Measurements from ENCODE around the gene PPP1R1B.

The PPP1R1B gene

DNA sequence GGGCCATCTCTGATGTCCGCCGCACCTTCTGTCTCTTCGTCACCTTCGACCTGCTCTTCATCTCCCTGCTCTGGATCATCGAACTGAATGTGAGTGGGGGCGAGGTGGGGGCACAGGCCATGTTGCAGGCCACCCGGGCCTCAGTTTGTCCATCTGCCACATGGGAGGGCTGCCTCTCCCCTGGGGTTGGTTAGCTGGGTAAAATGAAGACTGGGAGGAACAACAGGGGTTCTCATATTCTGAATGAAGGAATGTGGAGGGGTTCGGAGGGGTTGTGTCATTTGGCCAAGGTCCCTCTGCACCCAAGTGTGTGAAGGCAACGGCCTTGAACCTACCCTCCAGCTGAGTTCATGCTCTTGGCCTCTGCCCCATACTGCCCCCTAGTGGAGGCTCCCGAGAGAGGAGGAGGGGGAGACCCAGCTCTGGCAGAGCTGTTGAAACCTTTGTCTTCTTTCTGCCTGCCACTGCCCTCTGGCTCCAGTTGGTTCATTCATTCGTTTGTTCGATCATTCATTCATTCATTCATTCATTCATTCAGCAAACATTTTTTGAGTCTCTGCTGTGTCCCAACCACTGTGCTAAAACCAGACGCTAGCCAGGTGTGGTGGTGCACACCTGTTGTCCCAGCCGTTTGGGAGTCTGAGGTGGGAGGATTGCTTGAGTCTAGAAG is 27.0 kb downstream of the PPP1R1B start:
- H2BK15ac ChIP-seq (replicated peaks; ENCODE audit: low read depth), result no peak overlapping the region
- H3K4me3 ChIP-seq (ENCODE audit: low read length), result no peak overlapping the region
- H3K4me1 ChIP-seq (ENCODE audit: control insufficient read depth, low read depth, low read length), result peaks cover 10% of the 10 kb centered on the region
- H3K23ac ChIP-seq (ENCODE audit: low read length), result no peak overlapping the region
- H2BK5ac ChIP-seq (ENCODE audit: low read length), result no peak overlapping the region
- H3K4ac ChIP-seq (ENCODE audit: low read depth, low read length), result no peak overlapping the region
- no CpG with 5 or more reads among the region's 14 CpGs for WGBS (ENCODE audit: extremely low coverage, insufficient coverage, low lambda C conversion rate)
- no peak overlapping the region for H4K5ac ChIP-seq (ENCODE audit: low read length)
- H3K27me3 ChIP-seq (ENCODE audit: insufficient read depth, low read length, poor library complexity), result no peaks in the 10 kb centered on the region
- H4K8ac ChIP-seq (ENCODE audit: low read depth, low read length), result no peak overlapping the region
- no peak overlapping the region for H2BK120ac ChIP-seq (ENCODE audit: low read depth, low read length)
- no peak overlapping the region for H3K27ac ChIP-seq (ENCODE audit: low read depth, low read length)
- H2AK5ac ChIP-seq (ENCODE audit: low read length), result peak overlapping the region; percentile 22
- H3K36me3 ChIP-seq (ENCODE audit: control insufficient read depth, insufficient read depth, low read length), result no peaks in the 10 kb centered on the region
- no peaks in the 10 kb centered on the region for H3K79me2 ChIP-seq (ENCODE audit: control insufficient read depth, insufficient read depth, low read length)
- H3K56ac ChIP-seq (ENCODE audit: low read length), result peak overlapping the region; percentile 65
- H3K18ac ChIP-seq (ENCODE audit: low read length), result no peak overlapping the region
- no peak overlapping the region for H3K4me2 ChIP-seq (ENCODE audit: low read length)
- DNase-seq, result peak; percentile 84
- H3K9ac ChIP-seq (ENCODE audit: low read length), result no peak overlapping the region
- peaks cover 1% of the 10 kb centered on the region for H3K79me1 ChIP-seq (ENCODE audit: low read length)

DNA sequence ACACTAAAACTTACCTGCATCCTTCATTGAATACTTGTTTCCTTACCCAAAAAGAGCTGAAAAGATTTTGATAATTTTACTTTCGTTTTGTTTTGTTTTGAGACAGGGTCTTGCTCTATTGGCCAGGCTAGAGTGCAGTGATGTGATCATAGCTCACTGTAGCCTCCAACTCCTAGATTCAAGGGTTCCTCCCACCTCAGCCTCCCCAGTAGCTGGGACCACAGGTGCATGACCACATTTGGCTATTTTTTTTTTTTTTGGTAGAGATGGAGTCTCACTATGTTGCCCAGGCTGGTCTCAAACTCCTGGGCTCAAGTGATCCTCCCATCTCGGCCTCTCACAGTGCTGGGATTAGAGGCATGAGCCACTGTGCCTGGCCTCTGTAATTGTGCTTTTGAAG is 28.4 kb downstream of the PPP1R1B start:
- no CpG with 5 or more reads among the region's 2 CpGs for WGBS (ENCODE audit: extremely low coverage, insufficient coverage, low lambda C conversion rate)
- no peak overlapping the region for H3K27ac ChIP-seq (ENCODE audit: low read depth, low read length)

DNA sequence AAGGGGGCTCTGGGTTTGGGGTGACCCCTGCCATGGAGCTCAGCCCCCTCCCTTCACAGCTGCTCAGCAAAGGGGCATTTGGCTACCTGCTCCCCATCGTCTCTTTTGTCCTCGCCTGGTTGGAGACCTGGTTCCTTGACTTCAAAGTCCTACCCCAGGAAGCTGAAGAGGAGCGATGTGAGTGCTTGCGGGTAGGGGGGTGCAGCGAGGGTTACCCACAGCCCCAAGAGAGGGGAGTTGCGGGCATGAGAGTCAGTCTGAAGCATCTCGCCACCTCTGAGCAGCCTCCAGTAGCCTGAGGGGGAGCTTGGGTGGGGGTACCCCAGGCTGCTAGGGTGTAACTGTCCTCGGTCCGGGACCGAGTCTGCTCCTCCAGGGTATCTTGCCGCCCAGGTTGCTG is 31.6 kb downstream of the PPP1R1B start:
- Histone ChIP-seq H3K23ac (ENCODE audit: low read length) (no peak overlapping the region), H2BK120ac (ENCODE audit: low read depth, low read length) (no peak overlapping the region), H3K9ac (ENCODE audit: low read length) (no peak overlapping the region), H2BK5ac (ENCODE audit: low read length) (no peak overlapping the region), H3K4me2 (ENCODE audit: low read length) (no peak overlapping the region), H4K8ac (ENCODE audit: low read depth, low read length) (no peak overlapping the region), H3K4me3 (ENCODE audit: low read length) (no peak overlapping the region), H4K5ac (ENCODE audit: low read length) (no peak overlapping the region), H3K56ac (ENCODE audit: low read length) (no peak overlapping the region), H3K27ac (ENCODE audit: low read depth, low read length) (no peak overlapping the region), H3K79me2 (ENCODE audit: control insufficient read depth, insufficient read depth, low read length) (no peaks in the 10 kb centered on the region), H3K36me3 (ENCODE audit: control insufficient read depth, insufficient read depth, low read length) (no peaks in the 10 kb centered on the region), H2BK15ac (replicated peaks; ENCODE audit: low read depth) (no peak overlapping the region), H3K27me3 (ENCODE audit: insufficient read depth, low read length, poor library complexity) (no peaks in the 10 kb centered on the region), H3K4ac (ENCODE audit: low read depth, low read length) (no peak overlapping the region), H3K4me1 (ENCODE audit: control insufficient read depth, low read depth, low read length) (peaks cover under 1% of the 10 kb centered on the region), H3K79me1 (ENCODE audit: low read length) (peaks cover 1% of the 10 kb centered on the region), H2AK5ac (ENCODE audit: low read length) (no peak overlapping the region), H3K18ac (ENCODE audit: low read length) (no peak overlapping the region)
- no peak for DNase-seq
- no CpG with 5 or more reads among the region's 11 CpGs for WGBS (ENCODE audit: extremely low coverage, insufficient coverage, low lambda C conversion rate)

More for the DNA sequence above, 28.4 kb downstream of the PPP1R1B start:
- H3K23ac ChIP-seq (ENCODE audit: low read length), result no peak overlapping the region
- peaks cover 10% of the 10 kb centered on the region for H3K4me1 ChIP-seq (ENCODE audit: control insufficient read depth, low read depth, low read length)
- no peak overlapping the region for H3K56ac ChIP-seq (ENCODE audit: low read length)
- H3K79me2 ChIP-seq (ENCODE audit: control insufficient read depth, insufficient read depth, low read length), result no peaks in the 10 kb centered on the region
- H3K27me3 ChIP-seq (ENCODE audit: insufficient read depth, low read length, poor library complexity), result no peaks in the 10 kb centered on the region
- no peak overlapping the region for H2BK5ac ChIP-seq (ENCODE audit: low read length)
- no peak overlapping the region for H2AK5ac ChIP-seq (ENCODE audit: low read length)
- H3K36me3 ChIP-seq (ENCODE audit: control insufficient read depth, insufficient read depth, low read length), result no peaks in the 10 kb centered on the region
- H3K4me2 ChIP-seq (ENCODE audit: low read length), result no peak overlapping the region
- H4K8ac ChIP-seq (ENCODE audit: low read depth, low read length), result no peak overlapping the region
- no peak overlapping the region for H2BK120ac ChIP-seq (ENCODE audit: low read depth, low read length)
- H3K4me3 ChIP-seq (ENCODE audit: low read length), result no peak overlapping the region
- no peak overlapping the region for H2BK15ac ChIP-seq (replicated peaks; ENCODE audit: low read depth)
- H3K18ac ChIP-seq (ENCODE audit: low read length), result no peak overlapping the region
- DNase-seq, result no peak
- no peak overlapping the region for H3K9ac ChIP-seq (ENCODE audit: low read length)
- peaks cover 1% of the 10 kb centered on the region for H3K79me1 ChIP-seq (ENCODE audit: low read length)
- H4K5ac ChIP-seq (ENCODE audit: low read length), result no peak overlapping the region
- no peak overlapping the region for H3K4ac ChIP-seq (ENCODE audit: low read depth, low read length)

DNA sequence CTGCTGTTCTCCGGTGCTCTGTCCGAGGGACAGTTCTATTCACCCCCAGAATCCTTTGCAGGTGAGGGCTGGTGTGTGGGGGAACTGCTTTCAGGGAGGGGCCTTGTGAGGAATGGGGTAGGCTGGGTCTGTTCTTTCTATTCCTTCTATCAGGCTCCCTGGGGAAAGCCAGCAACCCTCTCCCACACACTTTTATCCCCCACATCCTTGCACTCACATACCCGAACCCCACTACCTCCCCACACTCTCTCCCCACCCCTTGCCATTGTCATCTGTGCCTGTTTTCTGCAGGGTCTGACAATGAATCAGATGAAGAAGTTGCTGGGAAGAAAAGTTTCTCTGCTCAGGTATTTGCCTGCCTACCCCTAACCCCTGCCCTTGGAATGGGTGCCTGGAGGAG is 32.0 kb downstream of the PPP1R1B start:
- Histone ChIP-seq H3K23ac (ENCODE audit: low read length) (no peak overlapping the region), H3K36me3 (ENCODE audit: control insufficient read depth, insufficient read depth, low read length) (no peaks in the 10 kb centered on the region), H3K4me1 (ENCODE audit: control insufficient read depth, low read depth, low read length) (no peaks in the 10 kb centered on the region), H3K4me2 (ENCODE audit: low read length) (no peak overlapping the region), H3K27me3 (ENCODE audit: insufficient read depth, low read length, poor library complexity) (no peaks in the 10 kb centered on the region), H2BK120ac (ENCODE audit: low read depth, low read length) (no peak overlapping the region), H2BK5ac (ENCODE audit: low read length) (no peak overlapping the region), H3K18ac (ENCODE audit: low read length) (no peak overlapping the region), H3K56ac (ENCODE audit: low read length) (no peak overlapping the region), H3K9ac (ENCODE audit: low read length) (no peak overlapping the region), H4K5ac (ENCODE audit: low read length) (no peak overlapping the region), H3K79me2 (ENCODE audit: control insufficient read depth, insufficient read depth, low read length) (no peaks in the 10 kb centered on the region), H2AK5ac (ENCODE audit: low read length) (no peak overlapping the region), H4K8ac (ENCODE audit: low read depth, low read length) (no peak overlapping the region), H3K4me3 (ENCODE audit: low read length) (no peak overlapping the region), H2BK15ac (replicated peaks; ENCODE audit: low read depth) (no peak overlapping the region), H3K27ac (ENCODE audit: low read depth, low read length) (no peak overlapping the region), H3K79me1 (ENCODE audit: low read length) (no peaks in the 10 kb centered on the region), H3K4ac (ENCODE audit: low read depth, low read length) (no peak overlapping the region)
- no peak for DNase-seq
- WGBS (ENCODE audit: extremely low coverage, insufficient coverage, low lambda C conversion rate), result no CpG with 5 or more reads among the region's 3 CpGs

DNA sequence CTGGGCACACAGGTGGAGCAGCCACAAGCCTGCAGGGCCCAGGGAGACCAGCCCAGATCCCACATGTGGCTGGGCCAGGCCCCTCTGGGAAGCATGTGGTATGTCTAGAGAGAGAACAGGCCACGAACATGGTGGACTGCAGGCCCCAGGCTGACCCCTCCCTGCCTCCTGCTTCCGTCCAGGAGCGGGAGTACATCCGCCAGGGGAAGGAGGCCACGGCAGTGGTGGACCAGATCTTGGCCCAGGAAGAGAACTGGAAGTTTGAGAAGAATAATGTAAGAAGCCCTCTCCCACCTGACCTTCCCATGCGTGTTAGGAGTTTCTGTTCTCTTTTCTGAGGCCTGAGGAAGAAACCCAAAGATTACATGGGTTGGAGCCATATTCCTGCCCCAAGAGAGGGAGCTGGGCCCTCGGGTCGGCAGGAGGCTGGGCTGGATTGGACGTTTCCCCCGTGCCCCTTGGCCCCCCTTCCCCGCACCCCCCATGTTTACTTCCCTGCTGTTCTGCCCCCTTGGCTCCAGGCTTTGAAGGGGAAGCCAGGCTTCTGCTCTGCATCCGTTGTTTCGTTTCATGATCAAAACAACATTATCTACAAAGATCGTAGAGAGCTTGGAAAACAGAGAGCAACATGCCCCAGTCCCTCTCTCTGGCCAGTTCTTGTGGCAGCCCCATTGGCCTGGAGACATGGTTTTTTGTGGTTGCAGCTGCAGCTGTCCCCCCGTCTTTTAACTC is 32.7 kb downstream of the PPP1R1B start:
- no peaks in the 10 kb centered on the region for H3K79me2 ChIP-seq (ENCODE audit: control insufficient read depth, insufficient read depth, low read length)
- no peak overlapping the region for H4K5ac ChIP-seq (ENCODE audit: low read length)
- H4K8ac ChIP-seq (ENCODE audit: low read depth, low read length), result no peak overlapping the region
- H3K4ac ChIP-seq (ENCODE audit: low read depth, low read length), result no peak overlapping the region
- no peaks in the 10 kb centered on the region for H3K36me3 ChIP-seq (ENCODE audit: control insufficient read depth, insufficient read depth, low read length)
- no CpG with 5 or more reads among the region's 15 CpGs for WGBS (ENCODE audit: extremely low coverage, insufficient coverage, low lambda C conversion rate)
- no peak overlapping the region for H2BK120ac ChIP-seq (ENCODE audit: low read depth, low read length)
- no peak overlapping the region for H3K27ac ChIP-seq (ENCODE audit: low read depth, low read length)
- no peak overlapping the region for H3K4me3 ChIP-seq (ENCODE audit: low read length)
- H3K4me1 ChIP-seq (ENCODE audit: control insufficient read depth, low read depth, low read length), result peaks cover 2% of the 10 kb centered on the region
- no peak overlapping the region for H2BK5ac ChIP-seq (ENCODE audit: low read length)
- H3K23ac ChIP-seq (ENCODE audit: low read length), result no peak overlapping the region
- DNase-seq, result no peak
- H3K27me3 ChIP-seq (ENCODE audit: insufficient read depth, low read length, poor library complexity), result no peaks in the 10 kb centered on the region
- H3K56ac ChIP-seq (ENCODE audit: low read length), result no peak overlapping the region
- no peak overlapping the region for H2BK15ac ChIP-seq (replicated peaks; ENCODE audit: low read depth)
- no peak overlapping the region for H3K4me2 ChIP-seq (ENCODE audit: low read length)
- no peak overlapping the region for H3K9ac ChIP-seq (ENCODE audit: low read length)
- H3K79me1 ChIP-seq (ENCODE audit: low read length), result no peaks in the 10 kb centered on the region
- H3K18ac ChIP-seq (ENCODE audit: low read length), result no peak overlapping the region
- no peak overlapping the region for H2AK5ac ChIP-seq (ENCODE audit: low read length)
